HG02852 (cell line): ENCODE measurements around the gene RPL27A.

ENCODE experiments used
- ATAC-seq: cut with Tn5 transposase; IDR thresholded peaks from one replicate; pipeline ENCODE4 v1.9.1; 2021; ENCODE audit warnings: mild to moderate bottlenecking, moderate library complexity; ENCODE audit not compliant: unreplicated experiment

The RPL27A gene

GRCh38 chr11:8720352-8720751, 37.8 kb downstream of the RPL27A start:
- no peak for ATAC-seq

GRCh38 chr11:8720868-8721608, 38.4 kb downstream of the RPL27A start:
- ATAC-seq: no peak

GRCh38 chr11:8721609-8722500, 39.3 kb downstream of the RPL27A start:
- ATAC-seq: no peak

- no peak for ATAC-seq
These were observed 40.2 kb downstream of the RPL27A start for GRCh38 chr11:8722809-8723208.

- no peak for ATAC-seq
These were observed 41.1 kb downstream of the RPL27A start for GRCh38 chr11:8723711-8724110.

- ATAC-seq: no peak
These were observed 42.1 kb downstream of the RPL27A start for GRCh38 chr11:8724682-8725081.

GRCh38 chr11:8726395-8726794, 43.8 kb downstream of the RPL27A start:
- ATAC-seq: no peak

GRCh38 chr11:8728563-8728962, 46.0 kb downstream of the RPL27A start:
- ATAC-seq: no peak

- no peak for ATAC-seq
These were observed 46.5 kb downstream of the RPL27A start for GRCh38 chr11:8729067-8729466.

- ATAC-seq: no peak
These were observed 47.5 kb downstream of the RPL27A start for GRCh38 chr11:8729837-8730696.

- no peak for ATAC-seq
These were observed 48.1 kb downstream of the RPL27A start for GRCh38 chr11:8730697-8731020.

GRCh38 chr11:8731647-8732323, 49.2 kb downstream of the RPL27A start:
- ATAC-seq: no peak

GRCh38 chr11:8732324-8732670, 49.7 kb downstream of the RPL27A start:
- ATAC-seq: no peak

- no peak for ATAC-seq
These were observed 50.2 kb downstream of the RPL27A start for GRCh38 chr11:8732748-8733241.

GRCh38 chr11:8733852-8734251, 51.3 kb downstream of the RPL27A start:
- no peak for ATAC-seq

GRCh38 chr11:8735094-8735493, 52.5 kb downstream of the RPL27A start:
- ATAC-seq: no peak

- ATAC-seq: no peak
These were observed 56.8 kb downstream of the RPL27A start for GRCh38 chr11:8739309-8739793.
